Activated CD8-positive, alpha-beta T cell treated with anti-CD3 and anti-CD28 coated beads for 36 hours (primary cell): ENCODE data around the gene RAB39B. TPM values are rescaled to one million over a fixed set of nuclear protein-coding genes. Genes with fewer than 3 reads are reported as not detected.
"Not testable (repeated sequence)": the region's sequence is repeated elsewhere in the genome, so short reads cannot be mapped to it uniquely, and the experiment has no call there.

Source experiments
- ATAC-seq: fragments of 200-7000 bp; cut with Tn5 transposase; one replicate; pipeline ENCODE4 v1.10.0; 2021; ENCODE audit warnings: mild to moderate bottlenecking, moderate library complexity
- CTCF ChIA-PET: fragments of 350-600 bp; sonication (Branson Sonifier 250); formaldehyde crosslinking; loops from one replicate; lab custom pipeline; 2021; ENCODE audit warnings: antibody characterized with exemption; lab: Charles Lee
- POLR2A ChIA-PET: fragments of 350-600 bp; sonication (Branson Sonifier 250); formaldehyde crosslinking; loops from one replicate; lab custom pipeline; 2021; ENCODE audit warnings: antibody characterized with exemption; lab: Charles Lee
- DNase-seq: peaks from one replicate; pipeline ENCODE4 v3.0.0-alpha.2; 2020
- H3K27ac Mint-ChIP-seq: one replicate; pipeline ENCODE4 v1.8.0; 2021; ENCODE audit warnings: mild to moderate bottlenecking, mixed read lengths
- H3K27me3 Mint-ChIP-seq: one replicate; pipeline ENCODE4 v1.8.0; 2021; ENCODE audit warnings: mixed read lengths
- H3K36me3 Mint-ChIP-seq: one replicate; pipeline ENCODE4 v1.8.0; 2021; ENCODE audit warnings: low read depth, mixed read lengths
- H3K4me1 Mint-ChIP-seq: one replicate; pipeline ENCODE4 v1.8.0; 2021; ENCODE audit warnings: low read depth, mixed read lengths
- H3K4me3 Mint-ChIP-seq: one replicate; pipeline ENCODE4 v1.8.0; 2021; ENCODE audit warnings: mild to moderate bottlenecking, moderate library complexity, mixed read lengths
- H3K9me3 Mint-ChIP-seq: one replicate; pipeline ENCODE4 v1.8.0; 2021; ENCODE audit warnings: mixed read lengths
- intact Hi-C: fragments of 100-400 bp; cut with micrococcal nuclease; formaldehyde crosslinking; loops from one replicate; pipeline ENCODE4 v1.10.0; 2022
- total RNA-seq, 2 experiments: library from RNA; stranded (reverse); gene quantifications; one replicate each; pipeline ENCODE4 v1.2.3, GENCODE V29; 2021
- TF ChIP-seq, protein P1 (sequence below): fragments of 200-600 bp; IDR thresholded peaks from one replicate; pipeline ENCODE4 v1.8.0; 2022; ENCODE audit warnings: antibody characterized with exemption, mild to moderate bottlenecking

RAB39B gene, protein sequence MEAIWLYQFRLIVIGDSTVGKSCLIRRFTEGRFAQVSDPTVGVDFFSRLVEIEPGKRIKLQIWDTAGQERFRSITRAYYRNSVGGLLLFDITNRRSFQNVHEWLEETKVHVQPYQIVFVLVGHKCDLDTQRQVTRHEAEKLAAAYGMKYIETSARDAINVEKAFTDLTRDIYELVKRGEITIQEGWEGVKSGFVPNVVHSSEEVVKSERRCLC
- 10 to 100 TPM; 12.0 to 13.2 TPM for total RNA-seq

DNA sequence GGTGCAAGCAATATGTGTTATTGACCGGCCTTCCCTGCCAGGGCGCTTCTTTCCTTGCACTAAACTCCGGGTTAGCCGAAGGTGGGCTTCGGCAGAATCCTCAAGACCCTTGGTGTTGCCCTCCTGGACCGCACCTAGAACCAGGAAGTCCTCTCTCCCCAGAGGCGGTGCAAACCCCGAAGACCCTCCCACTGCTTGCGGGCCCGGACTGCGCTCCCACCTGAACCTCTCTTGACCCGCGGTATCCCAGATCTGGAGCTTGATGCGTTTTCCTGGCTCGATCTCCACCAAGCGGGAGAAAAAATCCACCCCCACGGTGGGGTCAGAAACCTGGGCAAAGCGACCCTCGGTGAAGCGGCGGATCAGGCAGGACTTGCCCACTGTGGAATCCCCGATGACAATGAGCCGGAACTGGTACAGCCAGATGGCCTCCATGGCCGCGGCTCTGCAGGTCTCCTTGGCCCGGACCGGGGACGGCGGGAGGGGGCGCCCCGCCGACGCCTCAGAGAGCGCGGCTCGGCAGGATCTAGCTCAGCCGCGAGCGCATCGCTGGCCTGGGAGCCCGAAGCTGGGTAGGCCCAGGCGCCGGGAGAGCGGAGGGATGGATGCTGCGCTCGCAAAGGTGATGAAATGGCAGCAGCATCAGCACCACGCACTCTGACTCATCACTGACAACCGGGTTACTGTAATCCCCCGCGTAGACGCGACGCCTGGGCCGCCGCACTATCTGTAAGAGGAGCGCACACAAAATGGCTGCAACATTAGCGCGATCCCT, at the start of gene RAB39B:
TSS of gene RAB39B (minus strand) at position 638 of the 775 bp plus-strand sequence. CDS start at position 435, 203 bp downstream.
- ATAC-seq (peak; percentile 94), DNase-seq (peak; percentile 89)
- H3K4me1 Mint-ChIP-seq = peaks cover 16% of the 10 kb centered on the region
- TF ChIP-seq, protein P1, sequence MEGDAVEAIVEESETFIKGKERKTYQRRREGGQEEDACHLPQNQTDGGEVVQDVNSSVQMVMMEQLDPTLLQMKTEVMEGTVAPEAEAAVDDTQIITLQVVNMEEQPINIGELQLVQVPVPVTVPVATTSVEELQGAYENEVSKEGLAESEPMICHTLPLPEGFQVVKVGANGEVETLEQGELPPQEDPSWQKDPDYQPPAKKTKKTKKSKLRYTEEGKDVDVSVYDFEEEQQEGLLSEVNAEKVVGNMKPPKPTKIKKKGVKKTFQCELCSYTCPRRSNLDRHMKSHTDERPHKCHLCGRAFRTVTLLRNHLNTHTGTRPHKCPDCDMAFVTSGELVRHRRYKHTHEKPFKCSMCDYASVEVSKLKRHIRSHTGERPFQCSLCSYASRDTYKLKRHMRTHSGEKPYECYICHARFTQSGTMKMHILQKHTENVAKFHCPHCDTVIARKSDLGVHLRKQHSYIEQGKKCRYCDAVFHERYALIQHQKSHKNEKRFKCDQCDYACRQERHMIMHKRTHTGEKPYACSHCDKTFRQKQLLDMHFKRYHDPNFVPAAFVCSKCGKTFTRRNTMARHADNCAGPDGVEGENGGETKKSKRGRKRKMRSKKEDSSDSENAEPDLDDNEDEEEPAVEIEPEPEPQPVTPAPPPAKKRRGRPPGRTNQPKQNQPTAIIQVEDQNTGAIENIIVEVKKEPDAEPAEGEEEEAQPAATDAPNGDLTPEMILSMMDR = no peak
- H3K4me3 Mint-ChIP-seq = peak within 1 kb of the TSS; percentile 67
- ChIA-PET POLR2A (interaction anchor here (0.6 to 1.9 kb wide), 3 partner anchors 47 to 181 kb away, joined by 3 to 10 read pairs (median 3); partner anchors contain the start of gene VBP1), CTCF (interaction anchor here (1.9 kb wide), 1 partner anchor 47 kb away, joined by 5 read pairs; the partner anchor contains the start of gene VBP1)
- intact Hi-C loops = no loop called here
- H3K27ac Mint-ChIP-seq = peak within 1 kb of the TSS; percentile 88
- no peaks in the 10 kb centered on the region for H3K27me3 Mint-ChIP-seq
- H3K9me3 Mint-ChIP-seq = no peaks in the 10 kb centered on the region
- H3K36me3 Mint-ChIP-seq = peaks cover 13% of the 10 kb centered on the region

DNA sequence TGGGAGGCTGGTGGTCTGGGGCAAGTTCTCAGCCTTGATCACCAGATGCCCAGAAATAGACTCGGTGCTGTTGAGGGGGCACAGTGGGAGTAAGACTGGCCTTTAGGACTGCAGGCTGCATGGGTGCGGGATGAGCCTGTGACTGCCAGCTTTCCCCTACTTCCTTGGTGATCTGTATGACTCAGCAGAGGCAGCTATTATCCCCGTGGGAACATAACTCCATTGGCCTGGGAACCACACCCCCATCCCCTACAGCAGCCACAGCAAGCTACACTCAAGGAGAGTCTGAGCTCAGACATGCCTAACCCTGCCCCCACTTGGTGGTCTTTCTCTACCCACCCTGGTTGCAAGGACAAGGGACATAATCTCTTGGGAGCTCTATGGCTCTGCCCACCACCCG, 49.5 kb upstream of the RAB39B start:
- intact Hi-C loops = no loop called here
- ChIA-PET CTCF (interaction anchor here (1.9 kb wide), 1 partner anchor 97 kb away, joined by 5 read pairs; the partner anchor contains the start of gene VBP1), POLR2A (no interaction called here)
- Mint-ChIP-seq H3K9me3 (peaks cover 1% of the 10 kb centered on the region), H3K36me3 (no peaks in the 10 kb centered on the region), H3K4me3 (no peak overlapping the region), H3K27ac (no peak overlapping the region), H3K27me3 (peaks cover 3% of the 10 kb centered on the region), H3K4me1 (no peaks in the 10 kb centered on the region)
- TF ChIP-seq, protein P1 = no peak
- DNase-seq (no peak), ATAC-seq (no peak)

DNA sequence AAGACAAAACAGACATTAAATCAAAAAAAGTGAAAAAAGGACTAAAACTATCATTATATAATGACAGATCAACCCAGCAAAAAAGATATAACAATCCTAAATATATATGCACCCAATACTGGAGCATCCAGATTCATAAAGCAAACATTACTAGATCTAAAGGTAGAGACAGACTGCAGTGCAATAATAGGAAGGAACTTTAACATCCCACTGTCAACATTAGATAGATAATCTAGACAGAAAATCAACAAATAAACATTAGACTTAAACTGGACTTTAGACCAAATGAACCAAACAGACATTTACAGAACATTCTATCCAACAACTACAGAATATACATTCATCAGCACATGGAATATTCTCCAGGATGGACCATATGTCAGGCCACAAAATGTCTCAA, 29.5 kb upstream of the RAB39B start:
- Mint-ChIP-seq H3K4me3 (no peak overlapping the region), H3K36me3 (no peaks in the 10 kb centered on the region), H3K9me3 (no peaks in the 10 kb centered on the region), H3K27ac (no peak overlapping the region), H3K27me3 (no peaks in the 10 kb centered on the region), H3K4me1 (no peaks in the 10 kb centered on the region)
- ATAC-seq (no peak), DNase-seq (no peak)
- TF ChIP-seq, protein P1 = no peak
- CTCF ChIA-PET = no interaction called here
- intact Hi-C loops = no loop called here
- POLR2A ChIA-PET = no interaction called here

DNA sequence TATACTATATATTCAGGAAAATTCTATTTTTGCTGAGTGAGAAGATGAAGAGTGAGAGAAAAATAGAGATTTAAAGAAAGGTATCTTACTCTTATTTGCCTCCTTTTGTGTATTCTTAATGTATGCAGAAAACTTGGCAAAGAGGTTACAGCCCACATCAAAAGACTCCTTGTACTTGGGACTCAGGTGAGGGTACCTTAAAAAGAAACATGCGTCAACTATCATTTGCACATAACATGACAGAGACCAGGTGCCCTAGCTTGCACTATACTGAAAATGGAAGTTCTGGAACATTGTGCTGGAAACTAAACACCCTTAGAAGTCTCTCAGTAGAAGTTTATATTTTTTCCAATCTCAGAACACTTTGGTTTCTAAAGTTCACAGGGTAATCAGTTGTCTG, 15.6 kb upstream of the RAB39B start:
- TF ChIP-seq, protein P1 = no peak
- POLR2A ChIA-PET = no interaction called here
- no peak overlapping the region for H3K4me3 Mint-ChIP-seq

DNA sequence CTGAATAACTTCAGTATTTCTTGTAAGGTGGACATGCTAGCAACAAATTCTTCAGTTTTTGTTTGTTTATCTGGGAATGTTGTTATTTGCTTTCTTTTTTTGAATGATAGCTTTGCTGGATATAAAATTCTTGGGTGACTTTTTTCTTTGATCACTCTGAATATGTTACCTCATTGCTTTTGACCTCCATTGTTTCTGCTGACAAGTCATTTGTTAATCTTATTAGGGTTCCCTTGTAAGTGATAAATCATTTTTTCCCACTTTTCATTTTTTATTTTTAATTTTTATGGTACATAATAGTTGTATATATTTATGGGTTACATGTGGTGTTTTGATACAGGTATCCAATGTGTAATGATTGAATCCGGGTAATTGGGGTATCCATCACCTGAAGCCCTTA, 6.7 kb upstream of the RAB39B start:
- no peaks in the 10 kb centered on the region for H3K36me3 Mint-ChIP-seq
- POLR2A ChIA-PET = no interaction called here
- no peaks in the 10 kb centered on the region for H3K27me3 Mint-ChIP-seq

More for the DNA sequence above, 15.6 kb upstream of the RAB39B start:
- no peaks in the 10 kb centered on the region for H3K36me3 Mint-ChIP-seq
- peaks cover 8% of the 10 kb centered on the region for H3K4me1 Mint-ChIP-seq
- no peak for ATAC-seq
- H3K9me3 Mint-ChIP-seq = no peaks in the 10 kb centered on the region
- no peak for DNase-seq
- no peaks in the 10 kb centered on the region for H3K27me3 Mint-ChIP-seq
- CTCF ChIA-PET = no interaction called here
- H3K27ac Mint-ChIP-seq = no peak overlapping the region
- intact Hi-C loops = no loop called here

DNA sequence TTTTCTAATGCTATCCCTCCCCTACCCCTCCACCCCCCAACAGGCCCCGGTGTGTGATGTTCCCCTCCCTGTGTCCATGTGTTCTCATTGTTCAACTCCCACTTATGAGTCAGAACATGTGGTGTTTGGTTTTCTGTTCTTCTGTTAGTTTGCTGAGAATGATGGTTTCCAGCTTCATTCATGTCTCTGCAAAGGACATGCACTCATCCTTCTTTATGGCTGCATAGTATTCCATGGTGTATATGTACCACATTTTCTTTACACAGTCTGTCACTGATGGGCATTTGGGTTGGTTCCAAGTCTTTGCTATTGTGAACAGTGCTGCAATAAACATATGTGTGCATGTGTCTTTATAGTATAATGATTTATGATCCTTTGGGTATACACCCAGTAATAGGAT, 3.7 kb upstream of the RAB39B start:
- DNase-seq, ATAC-seq, H3K36me3 Mint-ChIP-seq, POLR2A ChIA-PET, H3K27ac Mint-ChIP-seq, H3K9me3 Mint-ChIP-seq, H3K4me3 Mint-ChIP-seq, CTCF ChIA-PET, intact Hi-C loops, H3K27me3 Mint-ChIP-seq, H3K4me1 Mint-ChIP-seq: not testable (repeated sequence)

More for the DNA sequence above, 6.7 kb upstream of the RAB39B start:
- TF ChIP-seq, protein P1 = no peak
- ATAC-seq (no peak), DNase-seq (no peak)
- CTCF ChIA-PET = no interaction called here
- no peak overlapping the region for H3K4me3 Mint-ChIP-seq
- H3K4me1 Mint-ChIP-seq = no peaks in the 10 kb centered on the region
- intact Hi-C loops = no loop called here
- peaks cover 4% of the 10 kb centered on the region for H3K9me3 Mint-ChIP-seq
- no peak overlapping the region for H3K27ac Mint-ChIP-seq
